ENCODE measurements around the gene ARFGAP3. TPM values are rescaled to one million over a fixed set of nuclear protein-coding genes. Genes with fewer than 3 reads are reported as not detected.
A peak's percentile ranks its signal among the peaks of the same experiment; 100 is the strongest.

Gene ARFGAP3
- total and polyA plus RNA-seq, 11 donors = 13.3 to 34.0 (median 25.1) TPM

GRCh38 chr22:42799461-42800405 is 57.3 kb downstream of the ARFGAP3 start:
- Histone ChIP-seq H3K4me1 (peaks cover 0 to 31% (median 14%) of the 10 kb centered on the region in 12 donors), H3K27me3 (no peaks in the 10 kb centered on the region), H3K9me3 (no peaks in the 10 kb centered on the region), H3K27ac (no peak overlapping the region), H3K36me3 (peaks cover 0 to 85% (median 55%) of the 10 kb centered on the region in 9 donors), H3K4me3 (no peak overlapping the region)
- ATAC-seq (no peak), DNase-seq (no peak)
- WGBS, 4 donors = 88 to 98% (median 93%) methylated on average over 7 to 8 of the region's 8 CpGs
- intact Hi-C loops (cut with DNase I) = no loop called here
- no peak for TF ChIP-seq CTCF (IDR thresholded peaks at IDR 0.05)
- no peak for TF ChIP-seq POLR2A (IDR thresholded peaks at IDR 0.05)

GRCh38 chr22:42799061-42799460 is 58.0 kb downstream of the ARFGAP3 start:
- Histone ChIP-seq H3K27me3 (no peaks in the 10 kb centered on the region), H3K4me1 (peaks cover 0 to 27% (median 14%) of the 10 kb centered on the region in 12 donors), H3K36me3 (peaks cover 0 to 79% (median 51%) of the 10 kb centered on the region in 9 donors), H3K9me3 (no peaks in the 10 kb centered on the region), H3K4me3 (no peak overlapping the region), H3K27ac (no peak overlapping the region)
- intact Hi-C loops (cut with DNase I) = no loop called here
- WGBS, 4 donors = 87 to 95% (median 93%) methylated on average over 10 of the region's 10 CpGs
- DNase-seq (no peak), ATAC-seq (no peak)
- TF ChIP-seq POLR2A (IDR thresholded peaks at IDR 0.05) (no peak), CTCF (IDR thresholded peaks at IDR 0.05) (no peak)

GRCh38 chr22:42797011-42797410 is 60.1 kb downstream of the ARFGAP3 start:
- DNase-seq (peak in 1 of 5 donors; percentile 56), ATAC-seq (peak in 3 of 4 donors; percentile 17 to 51 (median 25))
- Histone ChIP-seq H3K36me3 (peaks cover 0 to 62% (median 46%) of the 10 kb centered on the region in 9 donors), H3K27ac (peak overlapping the region in 11 of 12 donors; percentile 13 to 66 (median 33)), H3K9me3 (no peaks in the 10 kb centered on the region), H3K27me3 (no peaks in the 10 kb centered on the region), H3K4me3 (no peak overlapping the region), H3K4me1 (peaks cover 0 to 28% (median 16%) of the 10 kb centered on the region in 12 donors)
- TF ChIP-seq POLR2A (IDR thresholded peaks at IDR 0.05) = no peak
- no peak for TF ChIP-seq CTCF (IDR thresholded peaks at IDR 0.05)
- 32 to 47% (median 41%) methylated on average over 5 of the region's 5 CpGs for WGBS, 4 donors
- intact Hi-C loops (cut with DNase I) = no loop called here

GRCh38 chr22:42796081-42796480 is 61.0 kb downstream of the ARFGAP3 start:
- Histone ChIP-seq H3K27me3 (no peaks in the 10 kb centered on the region), H3K36me3 (peaks cover 0 to 53% (median 44%) of the 10 kb centered on the region in 9 donors), H3K27ac (peak overlapping the region in 1 of 12 donors; percentile 52), H3K4me3 (no peak overlapping the region), H3K4me1 (peaks cover 0 to 34% (median 21%) of the 10 kb centered on the region in 12 donors), H3K9me3 (no peaks in the 10 kb centered on the region)
- DNase-seq (no peak), ATAC-seq (no peak)
- WGBS, 4 donors = 88 to 94% (median 91%) methylated on average over 12 of the region's 12 CpGs
- intact Hi-C loops (cut with DNase I) = no loop called here
- TF ChIP-seq POLR2A (IDR thresholded peaks at IDR 0.05) = no peak
- no peak for TF ChIP-seq CTCF (IDR thresholded peaks at IDR 0.05)

Measured in heart left ventricle (tissue), 16 donors.